ENCODE results near the gene TTC1. TPM values are rescaled to one million over a fixed set of nuclear protein-coding genes. Genes with fewer than 3 reads are reported as not detected.

The TTC1 gene
- 63.9 TPM in 2 replicates for total RNA-seq (2021; fragmentation: NEBNext Ultra II Directional; extraction: Animal tissue kit (Norgen Biotek cat#: 25700))
- 20.8 and 25.1 TPM in 2 replicates for polyA plus RNA-seq (2011; rRNA removed)
- 28.7 TPM for polyA plus RNA-seq (2011; cell fraction: cytosol; rRNA removed)
- 12.2 TPM for polyA plus RNA-seq (2011; cell fraction: nucleus; rRNA removed)
- polyA plus RNA-seq (2012, experiment 1 of 2) = 50.8 to 74.6 TPM (median 53.2 TPM) in 4 replicates
- polyA plus RNA-seq (2012, experiment 2 of 2) = 20.1 TPM
- 63.8 TPM for polyA plus RNA-seq (2013, experiment 1 of 2)
- polyA plus RNA-seq (2013, experiment 2 of 2) = 63.6 TPM
- polyA minus RNA-seq (2011; rRNA and poly(A)+ RNA removed) = 22.2 and 26.6 TPM in 2 replicates
- 12.6 TPM for polyA minus RNA-seq (2011; cell fraction: cytosol; rRNA and poly(A)+ RNA removed)
- polyA minus RNA-seq (2011; cell fraction: nucleus; rRNA and poly(A)+ RNA removed) = 12.5 TPM
- long read RNA-seq, experiment 1, transcript TTC1-201 (8 exons, 1,467 nt) = major isoform, 16 of 72 reads
- long read RNA-seq, experiment 1, transcript TTC1-204 (5 exons, 1,119 nt) = minor isoform, 6 of 72 reads
- long read RNA-seq, experiment 1, partial matches to known transcripts = 41 of 72 reads
- long read RNA-seq, experiment 1, other reads (novel, unspliced or antisense) = 9 of 72 reads
- long read RNA-seq, experiment 2, transcript TTC1-205 (8 exons, 1,432 nt) = minor isoform, 18 of 180 reads
- long read RNA-seq, experiment 2, transcript TTC1-201 (8 exons, 1,467 nt) = major isoform, 132 of 180 reads
- long read RNA-seq, experiment 2, partial matches to known transcripts = 10 of 180 reads
- long read RNA-seq, experiment 2, other reads (novel, unspliced or antisense) = 20 of 180 reads

DNA sequence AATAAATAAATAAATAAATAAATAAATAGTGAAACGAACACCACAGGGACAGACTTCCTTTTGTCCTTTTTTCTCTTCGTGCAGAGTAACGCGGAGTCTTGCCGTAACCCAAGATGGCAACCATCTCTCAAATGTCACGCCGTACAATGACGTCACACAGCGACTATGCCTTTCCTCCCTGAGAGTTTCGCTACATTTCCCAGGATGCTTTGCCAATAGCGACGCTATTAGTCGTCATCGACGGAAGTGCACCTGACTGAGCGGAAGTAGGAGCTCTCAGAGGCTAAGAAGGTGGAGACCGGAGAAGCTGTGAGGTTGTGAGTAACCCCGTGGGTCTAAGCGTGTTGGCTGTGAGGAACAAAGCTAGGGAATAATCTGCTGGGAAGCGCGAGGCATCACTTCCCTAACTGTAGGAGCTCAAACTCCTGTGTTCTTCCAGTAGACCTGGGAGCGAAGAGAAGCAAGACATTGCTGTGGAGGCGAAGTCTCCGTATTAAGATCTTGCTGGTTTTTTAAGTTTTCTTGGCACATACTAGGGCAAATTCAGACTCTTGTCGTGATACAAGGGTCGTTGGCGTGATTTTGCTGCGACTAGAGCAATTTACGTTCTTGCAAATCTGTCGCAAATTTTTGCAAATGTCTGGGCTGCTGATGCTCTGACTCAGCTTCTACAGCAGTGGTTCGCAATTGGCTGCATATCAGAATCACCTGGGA lies at the start of gene TTC1:
Gene TTC1 (plus strand): TSS at position 263 of the 714 bp plus-strand sequence. CDS start 1,390 bp downstream, outside the sequence.
- H3K79me2 ChIP-seq (ENCODE audit: control insufficient read depth in 1 of 2, insufficient read depth in 2 of 2, low read length in 2 of 2) = peaks cover 11 to 34% of the 10 kb centered on the region in 2 experiments
- H3K4me2 ChIP-seq (ENCODE audit: insufficient read depth in 1 of 2, low read depth in 2 of 2, low read length in 2 of 2) = peak within 1 kb of the TSS; percentile 65 to 95
- ChIA-PET CTCF (ENCODE audit: partially characterized antibody) (interaction anchor here (2.1 kb wide), 1 partner anchor 13 kb away, joined by 12 read pairs; no protein-coding TSS in a partner anchor), POLR2A (ENCODE audit: partially characterized antibody) (interaction anchor here (0.8 to 1.5 kb wide), 10 partner anchors 12 to 343 kb away, joined by 3 to 6 read pairs (median 3); no protein-coding TSS in a partner anchor)
- H4K8ac ChIP-seq (ENCODE audit: extremely low read depth, insufficient read depth, low read length) = peak within 1 kb of the TSS; percentile 86
- peaks cover 0 to 19% (median 12%) of the 10 kb centered on the region in 4 experiments; a peak in 6 of 8 replicates for H3K36me3 ChIP-seq (ENCODE audit: control insufficient read depth in 2 of 4, insufficient read depth in 4 of 4, low read length in 3 of 4)
- H2BK120ac ChIP-seq (replicated peaks; ENCODE audit: low read depth, low read length) = no peak within 1 kb of the TSS
- H2BK15ac ChIP-seq (ENCODE audit: low read length) = no peak within 1 kb of the TSS
- H4K5ac ChIP-seq (ENCODE audit: insufficient read length, low read depth, low read length) = peak within 1 kb of the TSS; percentile 77
- FAIRE-seq (peak; percentile 100), DNase-seq (ENCODE audit: low read depth in 1 of 2, low spot score in 2 of 2) (peak; percentile 87 to 90)
- peak within 1 kb of the TSS; percentile 82 to 100 (median 98) for H3K4me3 ChIP-seq (ENCODE audit: extremely low read depth in 1 of 4, insufficient read depth in 2 of 4, low read depth in 3 of 4, low read length in 4 of 4)
- no peaks in the 10 kb centered on the region for H3K79me1 ChIP-seq (ENCODE audit: low read depth, low read length)
- no peaks in the 10 kb centered on the region for H3K9me3 ChIP-seq (ENCODE audit: insufficient read depth in 2 of 2, low read depth in 1 of 2, low read length in 1 of 2)
- H2BK20ac ChIP-seq (ENCODE audit: low read length) = no peak within 1 kb of the TSS
- H3K56ac ChIP-seq (replicated peaks; ENCODE audit: insufficient read length, low read depth, low read length) = peak within 1 kb of the TSS; percentile 37
- H2AFZ ChIP-seq (ENCODE audit: low read length) = peak within 1 kb of the TSS; percentile 96
- H3K27me3 ChIP-seq (replicated peaks in 1 of 4; ENCODE audit: control insufficient read depth in 3 of 4, extremely low read depth in 1 of 4, insufficient read depth in 3 of 4, low read length in 3 of 4) = no peaks in the 10 kb centered on the region
- peak within 1 kb of the TSS; percentile 93 for H3K27ac ChIP-seq (ENCODE audit: low read depth, low read length)
- H3K14ac ChIP-seq (ENCODE audit: insufficient read length) = no peak within 1 kb of the TSS
- WGBS, 2 experiments (ENCODE audit: extremely low coverage in 1 of 2, insufficient coverage in 1 of 2, insufficient read length in 1 of 2, insufficient replicate concordance in 2 of 2, low coverage in 1 of 2, low lambda C conversion rate in 2 of 2, missing lambda C conversion rate in 1 of 2) = 2% methylated on average over 31 of the region's 31 CpGs; no CpG with 5 or more reads in 1 of the 2 experiments
- H4K91ac ChIP-seq (replicated peaks; ENCODE audit: insufficient read length, low read length) = no peak within 1 kb of the TSS
- H2BK12ac ChIP-seq (ENCODE audit: low read depth, low read length) = no peak within 1 kb of the TSS
- no peak within 1 kb of the TSS for H3K18ac ChIP-seq (ENCODE audit: extremely low read depth, low read length)
- peaks cover 4% of the 10 kb centered on the region for H3K23me2 ChIP-seq (ENCODE audit: low read depth, low read length)
- no peak within 1 kb of the TSS; the same call in 1 of the 2 replicates for H2AK5ac ChIP-seq (ENCODE audit: low read depth, low read length)
- peaks cover 2% of the 10 kb centered on the region in 2 experiments for H4K20me1 ChIP-seq (replicated peaks in 1 of 2; ENCODE audit: control insufficient read depth in 1 of 2, insufficient read depth in 2 of 2, low read length in 2 of 2)
- H2BK5ac ChIP-seq (ENCODE audit: low read depth, low read length) = peak within 1 kb of the TSS; percentile 82
- no peak within 1 kb of the TSS for H3K23ac ChIP-seq (ENCODE audit: insufficient read length)
- peaks cover 0 to 4% (median 0%) of the 10 kb centered on the region in 4 experiments; a peak in 2 of 7 replicates for H3K4me1 ChIP-seq (replicated peaks in 1 of 4; ENCODE audit: control insufficient read depth in 3 of 4, insufficient read depth in 4 of 4, low read length in 3 of 4)
- H3K4ac ChIP-seq (replicated peaks; ENCODE audit: insufficient read length, low read depth, low read length) = peak within 1 kb of the TSS; percentile 76
- peak within 1 kb of the TSS; percentile 82 to 99 (median 92) for H3K9ac ChIP-seq (replicated peaks in 1 of 4; ENCODE audit: extremely low read depth in 1 of 4, low read depth in 3 of 4, low read length in 3 of 4)
- TF ChIP-seq NRF1 (IDR thresholded peaks at IDR 0.05; ENCODE audit: low read depth, low read length) (no peak), SIRT6 (IDR thresholded peaks at IDR 0.05; ENCODE audit: low read length) (no peak), KDM1A (IDR thresholded peaks at IDR 0.05; ENCODE audit: borderline replicate concordance, low read length) (no peak), BACH1 (IDR thresholded peaks at IDR 0.05; ENCODE audit: low read length) (no peak), BRCA1 (IDR thresholded peaks at IDR 0.05; ENCODE audit: low read depth, low read length) (no peak; the same call in 1 of the 2 replicates), ATF2 (IDR thresholded peaks at IDR 0.05; ENCODE audit: low read length) (peak; percentile 90), KDM4A (IDR thresholded peaks at IDR 0.05; ENCODE audit: low read depth, low read length, severe bottlenecking) (peak; percentile 57)

Measured in H1 (cell line).